ENCODE data around the gene TBXA2R.

GRCh38 chr19:3570606-3571011, 36.1 kb downstream of the TBXA2R start:
- TF ChIP-seq TEAD4 (IDR thresholded peaks at IDR 0.05; ENCODE audit: low read depth, low read length) (no peak), CTCF (IDR thresholded peaks at IDR 0.05; ENCODE audit: control extremely low read depth in 1 of 3, insufficient read depth in 1 of 3, low read depth in 1 of 3, low read length in 3 of 3) (no peak), EGR1 (IDR thresholded peaks at IDR 0.05; ENCODE audit: borderline replicate concordance, low read depth, low read length) (no peak), POLR2A (IDR thresholded peaks at IDR 0.05; ENCODE audit: control extremely low read depth in 1 of 2, low read depth in 2 of 2, low read length in 2 of 2) (no peak)
